ENCODE measurements around the gene SKA2.

DNA sequence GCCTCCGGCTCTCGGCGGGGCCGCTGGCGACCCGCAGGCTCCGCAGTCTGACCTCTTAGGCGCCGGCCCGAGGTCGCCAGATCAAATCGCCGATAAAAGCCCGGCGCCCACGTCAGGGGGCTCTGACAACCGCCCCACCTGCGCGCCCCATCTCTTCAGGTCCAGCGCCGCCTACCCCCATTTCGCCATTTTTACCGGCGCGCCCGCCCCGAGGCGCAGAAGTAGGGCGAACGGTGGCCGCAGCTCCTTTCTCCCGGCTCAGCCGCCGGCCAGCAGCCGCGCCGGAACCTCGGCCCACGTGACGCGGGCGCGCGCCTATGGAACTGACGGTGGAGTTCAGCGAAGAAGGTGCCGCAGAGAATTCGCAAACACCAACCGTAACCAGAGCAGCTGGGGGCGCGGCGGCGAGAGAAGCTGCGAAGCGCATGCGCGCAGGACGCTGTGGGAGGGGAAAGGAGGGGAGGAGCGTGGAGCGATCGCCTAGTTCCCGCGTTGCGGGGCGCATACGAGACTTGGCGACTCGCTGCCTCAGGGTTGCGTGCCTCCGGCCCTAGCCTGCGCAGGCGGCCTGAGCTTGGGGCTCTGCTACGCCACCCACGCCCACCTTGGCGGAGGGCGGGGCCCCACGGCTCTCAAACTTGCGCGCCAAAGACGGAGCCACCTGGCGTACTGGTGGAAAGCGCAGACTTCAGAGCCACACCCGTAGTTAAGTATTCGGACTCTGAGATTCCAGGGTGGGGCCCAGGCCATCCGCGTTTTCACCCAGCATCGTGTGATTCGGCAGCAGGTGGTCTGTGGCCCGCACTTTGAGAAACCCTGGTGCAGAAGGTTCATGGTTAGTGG, 48.3 kb downstream of the SKA2 start, which contains the start of gene TRIM37:
- TF ChIP-seq POLR2A (IDR thresholded peaks at IDR 0.05), result peak; percentile 34 to 91 (median 74)
- TF ChIP-seq, protein P1, sequence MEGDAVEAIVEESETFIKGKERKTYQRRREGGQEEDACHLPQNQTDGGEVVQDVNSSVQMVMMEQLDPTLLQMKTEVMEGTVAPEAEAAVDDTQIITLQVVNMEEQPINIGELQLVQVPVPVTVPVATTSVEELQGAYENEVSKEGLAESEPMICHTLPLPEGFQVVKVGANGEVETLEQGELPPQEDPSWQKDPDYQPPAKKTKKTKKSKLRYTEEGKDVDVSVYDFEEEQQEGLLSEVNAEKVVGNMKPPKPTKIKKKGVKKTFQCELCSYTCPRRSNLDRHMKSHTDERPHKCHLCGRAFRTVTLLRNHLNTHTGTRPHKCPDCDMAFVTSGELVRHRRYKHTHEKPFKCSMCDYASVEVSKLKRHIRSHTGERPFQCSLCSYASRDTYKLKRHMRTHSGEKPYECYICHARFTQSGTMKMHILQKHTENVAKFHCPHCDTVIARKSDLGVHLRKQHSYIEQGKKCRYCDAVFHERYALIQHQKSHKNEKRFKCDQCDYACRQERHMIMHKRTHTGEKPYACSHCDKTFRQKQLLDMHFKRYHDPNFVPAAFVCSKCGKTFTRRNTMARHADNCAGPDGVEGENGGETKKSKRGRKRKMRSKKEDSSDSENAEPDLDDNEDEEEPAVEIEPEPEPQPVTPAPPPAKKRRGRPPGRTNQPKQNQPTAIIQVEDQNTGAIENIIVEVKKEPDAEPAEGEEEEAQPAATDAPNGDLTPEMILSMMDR (IDR thresholded peaks at IDR 0.05), result peak in 3 of 6 experiments; percentile 5 to 45 (median 38)
